Caco-2 (cell line): ENCODE measurements around the gene PRAMEF33. TPM values are rescaled to one million over a fixed set of nuclear protein-coding genes. Genes with fewer than 3 reads are reported as not detected.
"Not testable (repeated sequence)": the region's sequence is repeated elsewhere in the genome, so short reads cannot be mapped to it uniquely, and the experiment has no call there.

Experiments used
- BruUV-seq: library from RNA; stranded (reverse); fragments of 400-500 nt; replicated peaks from 2 replicates; lab custom pipeline; 2021; lab: Mats Ljungman, UMichigan
- CTCF ChIA-PET: fragments of 300-600 bp; sonication (Branson Sonifier 250); formaldehyde crosslinking; loops from one replicate; lab custom pipeline; 2022; ENCODE audit warnings: antibody characterized with exemption; lab: Charles Lee
- POLR2A ChIA-PET: fragments of 300-600 bp; sonication (Branson Sonifier 250); formaldehyde crosslinking; loops from one replicate; lab custom pipeline; 2022; ENCODE audit warnings: antibody characterized with exemption; lab: Charles Lee
- DNase-seq, 2 experiments: peaks; one replicate each; pipeline versions ENCODE4 v3.0.0 to v3.0.0-alpha.2; 2020 to 2022
- H3K27me3 ChIP-seq: replicated peaks from 2 replicates; pipeline ENCODE4 v1.6.0; 2011; ENCODE audit warnings: low read length; ENCODE audit not compliant: control insufficient read depth, insufficient read depth
- H3K36me3 ChIP-seq: 2 replicates; pipeline ENCODE4 v1.5.1; 2011; ENCODE audit warnings: low read length; ENCODE audit not compliant: control insufficient read depth, insufficient read depth
- H3K4me1 ChIP-seq: fragments of 250-450 bp; sonication (Bioruptor Pico); 2 replicates; pipeline ENCODE4 v1.5.1; 2020; ENCODE audit warnings: mild to moderate bottlenecking
- H3K4me3 ChIP-seq: 2 replicates; pipeline ENCODE4 v1.5.1; 2011; ENCODE audit warnings: low read depth, mild to moderate bottlenecking, control low read depth, low read length
- H3K9me3 ChIP-seq: fragments of 250-450 bp; sonication (Bioruptor Pico); 2 replicates; pipeline ENCODE4 v1.5.1; 2020; ENCODE audit warnings: mild to moderate bottlenecking, moderate library complexity
- H3K27ac Mint-ChIP-seq: one replicate; pipeline ENCODE4 v1.8.0; 2022; ENCODE audit warnings: mixed read lengths; ENCODE audit not compliant: unreplicated experiment
- H3K27me3 Mint-ChIP-seq: one replicate; pipeline ENCODE4 v1.8.0; 2022; ENCODE audit warnings: mixed read lengths; ENCODE audit not compliant: insufficient read depth, unreplicated experiment
- H3K36me3 Mint-ChIP-seq: one replicate; pipeline ENCODE4 v1.8.0; 2022; ENCODE audit warnings: mild to moderate bottlenecking, mixed read lengths; ENCODE audit not compliant: insufficient read depth, unreplicated experiment
- H3K4me1 Mint-ChIP-seq: one replicate; pipeline ENCODE4 v1.8.0; 2022; ENCODE audit warnings: low read depth, mixed read lengths; ENCODE audit not compliant: unreplicated experiment
- H3K4me3 Mint-ChIP-seq: one replicate; pipeline ENCODE4 v1.8.0; 2022; ENCODE audit warnings: mild to moderate bottlenecking, moderate library complexity, mixed read lengths; ENCODE audit not compliant: unreplicated experiment
- H3K9me3 Mint-ChIP-seq: one replicate; pipeline ENCODE4 v1.8.0; 2022; ENCODE audit warnings: mixed read lengths; ENCODE audit not compliant: unreplicated experiment
- intact Hi-C: fragments of 100-400 bp; cut with micrococcal nuclease; formaldehyde crosslinking; loops from one replicate; pipeline ENCODE4 v1.10.0; 2022; ENCODE audit not compliant: unreplicated experiment
- total RNA-seq: library from RNA; stranded (reverse); gene quantifications from 2 replicates; pipeline ENCODE4 v1.2.3, GENCODE V29; 2022

Gene PRAMEF33
- total RNA-seq, 1 experiment from 2014 or later, result 0.23 TPM

DNA sequence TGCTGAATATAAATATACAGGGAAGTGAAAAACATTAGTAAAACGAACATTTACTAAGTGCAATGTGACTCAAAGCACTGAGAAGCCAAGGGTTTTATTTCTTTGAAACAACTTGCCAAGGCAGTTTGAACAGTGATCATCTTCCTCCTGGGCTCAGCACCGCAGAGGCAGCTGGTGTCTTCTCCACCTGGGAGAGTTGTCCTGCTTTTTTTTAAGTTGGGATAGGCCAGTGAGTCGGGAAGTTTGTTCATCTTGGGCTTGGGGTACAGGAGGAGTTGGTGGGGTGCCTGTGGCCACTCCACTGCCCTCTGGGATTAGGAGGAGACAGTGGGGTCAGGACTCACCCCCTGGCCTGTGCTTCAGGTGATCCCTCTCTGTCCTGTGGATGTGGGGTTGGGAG, 14.3 kb upstream of the PRAMEF33 start:
- H3K4me3 Mint-ChIP-seq, H3K9me3 ChIP-seq, POLR2A ChIA-PET, H3K9me3 Mint-ChIP-seq, H3K27me3 ChIP-seq, BruUV-seq, CTCF ChIA-PET, H3K4me1 Mint-ChIP-seq, intact Hi-C loops, H3K27me3 Mint-ChIP-seq, H3K4me3 ChIP-seq, DNase-seq, H3K27ac Mint-ChIP-seq, H3K4me1 ChIP-seq, H3K36me3 ChIP-seq, H3K36me3 Mint-ChIP-seq: not testable (repeated sequence)

GRCh38 chr1:13297216-13297931, 6.0 kb upstream of the PRAMEF33 start:
- H3K36me3 ChIP-seq, CTCF ChIA-PET, DNase-seq, H3K9me3 Mint-ChIP-seq, H3K4me3 Mint-ChIP-seq, POLR2A ChIA-PET, BruUV-seq, H3K27me3 Mint-ChIP-seq, H3K36me3 Mint-ChIP-seq, H3K9me3 ChIP-seq, H3K27ac Mint-ChIP-seq, H3K4me1 ChIP-seq, H3K4me1 Mint-ChIP-seq, H3K4me3 ChIP-seq, H3K27me3 ChIP-seq, intact Hi-C loops: not testable (repeated sequence)

DNA sequence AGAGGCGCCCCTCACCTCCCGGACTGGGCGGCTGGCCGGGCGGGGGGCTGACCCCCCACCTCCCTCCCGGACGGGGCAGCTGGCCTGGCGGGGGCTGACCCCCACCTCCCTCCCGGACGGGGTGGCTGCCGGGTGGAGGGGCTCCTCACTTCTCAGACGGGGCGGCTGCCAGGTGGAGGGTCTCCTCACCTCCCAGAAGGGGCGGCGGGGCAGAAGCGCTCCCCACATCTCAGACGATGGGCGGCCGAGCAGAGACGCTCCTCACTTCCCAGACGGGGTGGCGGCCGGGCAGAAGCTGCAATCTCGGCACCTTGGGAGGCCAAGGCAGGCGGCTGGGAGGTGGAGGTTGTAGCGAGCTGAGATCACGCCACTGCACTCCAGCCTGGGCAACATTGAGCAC, 4.6 kb upstream of the PRAMEF33 start:
- H3K36me3 ChIP-seq, POLR2A ChIA-PET, CTCF ChIA-PET, H3K36me3 Mint-ChIP-seq, H3K4me3 ChIP-seq, H3K4me3 Mint-ChIP-seq, intact Hi-C loops, BruUV-seq, H3K9me3 ChIP-seq, DNase-seq, H3K4me1 Mint-ChIP-seq, H3K27me3 Mint-ChIP-seq, H3K4me1 ChIP-seq, H3K27ac Mint-ChIP-seq, H3K27me3 ChIP-seq, H3K9me3 Mint-ChIP-seq: not testable (repeated sequence)

DNA sequence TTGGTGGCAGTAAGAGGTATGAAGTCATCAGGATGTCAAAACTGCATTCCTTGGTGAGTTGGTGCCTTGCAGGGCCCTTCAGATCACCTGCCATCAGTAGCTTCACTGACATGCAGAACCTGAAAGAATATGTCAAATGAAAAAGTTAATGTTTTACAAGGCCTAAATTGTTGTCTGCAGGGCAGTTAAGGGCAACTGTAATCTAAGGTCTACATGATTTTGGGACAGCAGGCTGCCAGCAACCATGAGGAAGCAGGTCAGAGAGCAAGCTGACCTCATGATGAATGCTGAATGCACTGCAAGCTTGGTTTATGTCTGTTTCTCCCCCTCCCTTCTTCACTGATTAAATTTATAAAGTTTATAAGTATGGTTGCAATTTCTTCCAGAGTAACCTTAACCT, 1.1 kb upstream of the PRAMEF33 start:
- H3K27me3 ChIP-seq, H3K36me3 ChIP-seq, intact Hi-C loops, H3K4me3 Mint-ChIP-seq, BruUV-seq, H3K36me3 Mint-ChIP-seq, H3K4me1 ChIP-seq, POLR2A ChIA-PET, H3K27me3 Mint-ChIP-seq, H3K27ac Mint-ChIP-seq, CTCF ChIA-PET, H3K4me3 ChIP-seq, H3K9me3 ChIP-seq, H3K4me1 Mint-ChIP-seq, H3K9me3 Mint-ChIP-seq, DNase-seq: not testable (repeated sequence)

- H3K36me3 Mint-ChIP-seq, H3K4me3 ChIP-seq, DNase-seq, H3K9me3 Mint-ChIP-seq, H3K27ac Mint-ChIP-seq, H3K4me1 ChIP-seq, POLR2A ChIA-PET, H3K4me3 Mint-ChIP-seq, CTCF ChIA-PET, H3K27me3 Mint-ChIP-seq, BruUV-seq, H3K9me3 ChIP-seq, H3K36me3 ChIP-seq, H3K27me3 ChIP-seq, H3K4me1 Mint-ChIP-seq, intact Hi-C loops: not testable (repeated sequence)
Measured at GRCh38 chr1:13315281-13315680, 11.9 kb downstream of the PRAMEF33 start, which contains the start of gene PRAMEF15. Gene PRAMEF15, plus strand, starts transcription at chr1:13315581. Its CDS starts 2,827 bp downstream, at chr1:13318408.

- H3K4me1 ChIP-seq, H3K36me3 Mint-ChIP-seq, H3K4me3 ChIP-seq, H3K9me3 ChIP-seq, H3K4me3 Mint-ChIP-seq, H3K4me1 Mint-ChIP-seq, H3K27ac Mint-ChIP-seq, intact Hi-C loops, H3K36me3 ChIP-seq, H3K9me3 Mint-ChIP-seq, DNase-seq, H3K27me3 Mint-ChIP-seq, H3K27me3 ChIP-seq, BruUV-seq, POLR2A ChIA-PET, CTCF ChIA-PET: not testable (repeated sequence)
Measured at GRCh38 chr1:13342496-13342895, 39.2 kb downstream of the PRAMEF33 start.

GRCh38 chr1:13347034-13347433, 43.7 kb downstream of the PRAMEF33 start, which contains the start of gene PRAMEF14:
Gene PRAMEF14, minus strand, starts transcription at chr1:13347134. Its CDS starts 1,820 bp downstream, at chr1:13345314.
- H3K9me3 ChIP-seq, H3K27me3 ChIP-seq, H3K36me3 Mint-ChIP-seq, H3K4me3 Mint-ChIP-seq, CTCF ChIA-PET, H3K4me1 ChIP-seq, DNase-seq, H3K4me3 ChIP-seq, POLR2A ChIA-PET, H3K27me3 Mint-ChIP-seq, H3K9me3 Mint-ChIP-seq, BruUV-seq, H3K27ac Mint-ChIP-seq, H3K4me1 Mint-ChIP-seq, H3K36me3 ChIP-seq, intact Hi-C loops: not testable (repeated sequence)
